ENCODE measurements around the gene PALLD. TPM values are rescaled to one million over a fixed set of nuclear protein-coding genes. Genes with fewer than 3 reads are reported as not detected.

Gene PALLD
- total RNA-seq, 1 donor from 2014 or later, result 22.9 TPM

GRCh38 chr4:168615294-168616065 is 118.6 kb downstream of the PALLD start:
- DNase-seq (ENCODE audit: low spot score), result no peak
- Mint-ChIP-seq H3K36me3 (ENCODE audit: low read depth) (no peaks in the 10 kb centered on the region), H3K27ac (no peak overlapping the region), H3K4me3 (no peak overlapping the region), H3K27me3 (ENCODE audit: insufficient read depth) (peaks cover 8% of the 10 kb centered on the region), H3K9me3 (no peaks in the 10 kb centered on the region), H3K4me1 (ENCODE audit: low read depth) (no peaks in the 10 kb centered on the region)
- intact Hi-C loops (cut with micrococcal nuclease), result no loop called here

- Mint-ChIP-seq H3K36me3 (ENCODE audit: low read depth) (no peaks in the 10 kb centered on the region), H3K4me1 (ENCODE audit: low read depth) (no peaks in the 10 kb centered on the region)
- intact Hi-C loops (cut with micrococcal nuclease), result no loop called here
Measured at GRCh38 chr4:168618577-168619265, 121.9 kb downstream of the PALLD start.

GRCh38 chr4:168619266-168619631 is 122.4 kb downstream of the PALLD start:
- intact Hi-C loops (cut with micrococcal nuclease), result no loop called here
- Mint-ChIP-seq H3K9me3 (no peaks in the 10 kb centered on the region), H3K4me1 (ENCODE audit: low read depth) (no peaks in the 10 kb centered on the region), H3K36me3 (ENCODE audit: low read depth) (no peaks in the 10 kb centered on the region), H3K27ac (no peak overlapping the region), H3K4me3 (no peak overlapping the region), H3K27me3 (ENCODE audit: insufficient read depth) (peaks cover 9% of the 10 kb centered on the region)
- no peak for DNase-seq (ENCODE audit: low spot score)

More at GRCh38 chr4:168618577-168619265, 121.9 kb downstream of the PALLD start:
- H3K9me3 Mint-ChIP-seq, result no peaks in the 10 kb centered on the region
- no peak overlapping the region for H3K4me3 Mint-ChIP-seq
- no peak overlapping the region for H3K27ac Mint-ChIP-seq
- no peak for DNase-seq (ENCODE audit: low spot score)
- H3K27me3 Mint-ChIP-seq (ENCODE audit: insufficient read depth), result peaks cover 7% of the 10 kb centered on the region

- Mint-ChIP-seq H3K36me3 (ENCODE audit: low read depth) (no peaks in the 10 kb centered on the region), H3K9me3 (no peaks in the 10 kb centered on the region), H3K4me3 (no peak overlapping the region), H3K27me3 (ENCODE audit: insufficient read depth) (peaks cover 9% of the 10 kb centered on the region), H3K4me1 (ENCODE audit: low read depth) (no peaks in the 10 kb centered on the region), H3K27ac (no peak overlapping the region)
- intact Hi-C loops (cut with micrococcal nuclease), result no loop called here
- DNase-seq (ENCODE audit: low spot score), result no peak
Measured at GRCh38 chr4:168621806-168622589, 125.1 kb downstream of the PALLD start.

GRCh38 chr4:168622600-168622999 is 125.7 kb downstream of the PALLD start:
- Mint-ChIP-seq H3K27ac (no peak overlapping the region), H3K9me3 (no peaks in the 10 kb centered on the region), H3K4me1 (ENCODE audit: low read depth) (no peaks in the 10 kb centered on the region), H3K36me3 (ENCODE audit: low read depth) (no peaks in the 10 kb centered on the region), H3K4me3 (no peak overlapping the region), H3K27me3 (ENCODE audit: insufficient read depth) (peaks cover 9% of the 10 kb centered on the region)
- no peak for DNase-seq (ENCODE audit: low spot score)
- intact Hi-C loops (cut with micrococcal nuclease), result no loop called here

GRCh38 chr4:168623011-168623410 is 126.2 kb downstream of the PALLD start:
- DNase-seq (ENCODE audit: low spot score), result no peak
- intact Hi-C loops (cut with micrococcal nuclease), result no loop called here
- no peaks in the 10 kb centered on the region for H3K36me3 Mint-ChIP-seq (ENCODE audit: low read depth)
- no peak overlapping the region for H3K27ac Mint-ChIP-seq
- H3K4me3 Mint-ChIP-seq, result no peak overlapping the region
- H3K4me1 Mint-ChIP-seq (ENCODE audit: low read depth), result no peaks in the 10 kb centered on the region
- H3K9me3 Mint-ChIP-seq, result no peaks in the 10 kb centered on the region
- H3K27me3 Mint-ChIP-seq (ENCODE audit: insufficient read depth), result peaks cover 8% of the 10 kb centered on the region

- Mint-ChIP-seq H3K27me3 (ENCODE audit: insufficient read depth) (peaks cover 8% of the 10 kb centered on the region), H3K27ac (no peak overlapping the region), H3K9me3 (no peaks in the 10 kb centered on the region), H3K4me3 (no peak overlapping the region), H3K36me3 (ENCODE audit: low read depth) (no peaks in the 10 kb centered on the region), H3K4me1 (ENCODE audit: low read depth) (no peaks in the 10 kb centered on the region)
- DNase-seq (ENCODE audit: low spot score), result no peak
- intact Hi-C loops (cut with micrococcal nuclease), result no loop called here
Measured at GRCh38 chr4:168623484-168623883, 126.6 kb downstream of the PALLD start.

- Mint-ChIP-seq H3K4me3 (no peak overlapping the region), H3K27me3 (ENCODE audit: insufficient read depth) (peaks cover 34% of the 10 kb centered on the region), H3K4me1 (ENCODE audit: low read depth) (peaks cover 16% of the 10 kb centered on the region), H3K9me3 (no peaks in the 10 kb centered on the region), H3K27ac (no peak overlapping the region), H3K36me3 (ENCODE audit: low read depth) (no peaks in the 10 kb centered on the region)
- DNase-seq (ENCODE audit: low spot score), result no peak
- intact Hi-C loops (cut with micrococcal nuclease), result no loop called here
Measured at GRCh38 chr4:168628251-168628650, 131.4 kb downstream of the PALLD start.

- Mint-ChIP-seq H3K4me1 (ENCODE audit: low read depth) (peaks cover 16% of the 10 kb centered on the region), H3K4me3 (no peak overlapping the region), H3K9me3 (no peaks in the 10 kb centered on the region)
Measured at GRCh38 chr4:168629566-168629965, 132.7 kb downstream of the PALLD start.

GRCh38 chr4:168630445-168631187 is 133.8 kb downstream of the PALLD start:
- Mint-ChIP-seq H3K27me3 (ENCODE audit: insufficient read depth) (peaks cover 46% of the 10 kb centered on the region), H3K9me3 (no peaks in the 10 kb centered on the region), H3K27ac (no peak overlapping the region), H3K36me3 (ENCODE audit: low read depth) (no peaks in the 10 kb centered on the region), H3K4me3 (no peak overlapping the region), H3K4me1 (ENCODE audit: low read depth) (peaks cover 16% of the 10 kb centered on the region)
- DNase-seq (ENCODE audit: low spot score), result no peak
- intact Hi-C loops (cut with micrococcal nuclease), result no loop called here

More at GRCh38 chr4:168629566-168629965, 132.7 kb downstream of the PALLD start:
- Mint-ChIP-seq H3K27ac (no peak overlapping the region), H3K36me3 (ENCODE audit: low read depth) (no peaks in the 10 kb centered on the region), H3K27me3 (ENCODE audit: insufficient read depth) (peaks cover 39% of the 10 kb centered on the region)
- intact Hi-C loops (cut with micrococcal nuclease), result no loop called here
- DNase-seq (ENCODE audit: low spot score), result no peak

GRCh38 chr4:168631241-168632162 is 134.7 kb downstream of the PALLD start:
- intact Hi-C loops (cut with micrococcal nuclease), result no loop called here
- Mint-ChIP-seq H3K4me3 (peak overlapping the region; percentile 36), H3K4me1 (ENCODE audit: low read depth) (peaks cover 16% of the 10 kb centered on the region), H3K27ac (no peak overlapping the region), H3K9me3 (no peaks in the 10 kb centered on the region), H3K27me3 (ENCODE audit: insufficient read depth) (peaks cover 50% of the 10 kb centered on the region), H3K36me3 (ENCODE audit: low read depth) (no peaks in the 10 kb centered on the region)
- no peak for DNase-seq (ENCODE audit: low spot score)

- Mint-ChIP-seq H3K9me3 (no peaks in the 10 kb centered on the region), H3K4me3 (peak overlapping the region; percentile 36), H3K4me1 (ENCODE audit: low read depth) (peaks cover 16% of the 10 kb centered on the region), H3K36me3 (ENCODE audit: low read depth) (no peaks in the 10 kb centered on the region), H3K27me3 (ENCODE audit: insufficient read depth) (peaks cover 51% of the 10 kb centered on the region), H3K27ac (no peak overlapping the region)
- no peak for DNase-seq (ENCODE audit: low spot score)
- intact Hi-C loops (cut with micrococcal nuclease), result no loop called here
Measured at GRCh38 chr4:168632301-168632725, 135.5 kb downstream of the PALLD start.

Data from activated T-helper 1 cell treated with anti-CD3 and anti-CD28 coated beads, Interleukin-12 subunit alpha, Interleukin-12 subunit beta, Interleukin-2, Interleukin-4 antibody, amounts not matched to agents 30 ng/mL and 10 ng/mL and 1 ng/mL, durations not matched to agents 14 hours and 24 hours and 36 hours (primary cell).